Cardiac fibroblast (primary cell): Measurements from ENCODE around the gene ECHDC1.
"Not testable (repeated sequence)": the region's sequence is repeated elsewhere in the genome, so short reads cannot be mapped to it uniquely, and the experiment has no call there.

Experiments
- DNase-seq, 2 donors: peaks; one replicate each; pipeline versions ENCODE4 v3.0.0 to v3.0.0-alpha.2; 2010; ENCODE audit warnings: low read depth in 2 of 2
- H3K4me3 ChIP-seq, 2 donors: replicated peaks in 1 of 2; 1 replicate in 1 of 2; 2 replicates in 1 of 2; pipeline ENCODE4 v1.5.1; 2011; ENCODE audit warnings: low read depth in 2 of 2, low read length in 2 of 2, mild to moderate bottlenecking in 2 of 2, moderate library complexity in 1 of 2
- CTCF ChIP-seq: IDR thresholded peaks from one replicate; pipeline ENCODE4 v1.5.1; 2011; ENCODE audit warnings: low read depth, mild to moderate bottlenecking, low read length, inconsistent platforms

Gene ECHDC1

GRCh38 chr6:127342296-127342945, 988 bp downstream of the ECHDC1 start:
- no peak for TF ChIP-seq CTCF
- DNase-seq: peak; percentile 38 to 65
- H3K4me3 ChIP-seq: peak overlapping the region; percentile 73

GRCh38 chr6:127341471-127342202, 1.8 kb downstream of the ECHDC1 start:
- DNase-seq: peak in 1 of 2 donors; percentile 9
- peak overlapping the region; percentile 73 for H3K4me3 ChIP-seq
- no peak for TF ChIP-seq CTCF

- no peak overlapping the region for H3K4me3 ChIP-seq
- TF ChIP-seq CTCF: no peak
- DNase-seq: no peak
These were observed 3.2 kb downstream of the ECHDC1 start for GRCh38 chr6:127340171-127340570.

GRCh38 chr6:127338936-127339335, 4.5 kb downstream of the ECHDC1 start:
- no peak for DNase-seq
- no peak for TF ChIP-seq CTCF
- H3K4me3 ChIP-seq: no peak overlapping the region

GRCh38 chr6:127332383-127332961, 10.9 kb downstream of the ECHDC1 start:
- no peak overlapping the region for H3K4me3 ChIP-seq
- DNase-seq: no peak
- no peak for TF ChIP-seq CTCF

GRCh38 chr6:127331256-127331655, 12.2 kb downstream of the ECHDC1 start:
- H3K4me3 ChIP-seq, DNase-seq: not testable (repeated sequence)

GRCh38 chr6:127328043-127328609, 15.3 kb downstream of the ECHDC1 start:
- H3K4me3 ChIP-seq: no peak overlapping the region
- DNase-seq: peak in 1 of 2 donors; percentile 40
- no peak for TF ChIP-seq CTCF
